NCI-H2227 (cell line): ENCODE measurements around the gene PCP2.
A peak's percentile ranks its signal among the peaks of the same experiment; 100 is the strongest.

ENCODE experiments used
- DNase-seq: peaks from one replicate; lab custom pipeline; 2025; ENCODE audit not compliant: unreplicated experiment; lab: John Stamatoyannopoulos, UW

The PCP2 gene

DNA sequence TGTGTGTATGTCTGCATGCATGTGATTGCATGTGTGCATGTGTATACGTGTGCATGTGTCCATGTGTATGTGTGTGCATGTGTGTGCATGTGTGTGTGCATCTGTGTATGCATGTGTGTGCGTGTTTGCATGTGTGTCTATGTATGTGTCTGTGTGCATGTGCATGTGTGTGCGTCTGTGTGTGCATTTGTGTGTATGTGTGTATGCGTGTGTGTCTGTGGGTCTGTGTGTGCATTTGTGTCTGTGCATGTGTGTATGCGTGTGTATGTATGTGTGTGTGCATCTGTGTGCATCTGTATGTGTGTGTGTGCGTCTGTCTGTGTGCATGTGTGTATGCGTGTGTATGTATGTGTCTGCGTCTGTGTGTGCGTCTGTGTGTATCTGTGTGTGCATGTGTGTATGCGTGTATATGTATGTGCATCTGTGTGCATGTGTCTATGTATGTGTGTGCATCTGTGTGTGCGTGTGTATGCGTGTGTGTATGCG is 6.4 kb upstream of the PCP2 start:
- DNase-seq, result no peak

GRCh38 chr19:7638802-7639465 is 5.4 kb upstream of the PCP2 start:
- no peak for DNase-seq

DNA sequence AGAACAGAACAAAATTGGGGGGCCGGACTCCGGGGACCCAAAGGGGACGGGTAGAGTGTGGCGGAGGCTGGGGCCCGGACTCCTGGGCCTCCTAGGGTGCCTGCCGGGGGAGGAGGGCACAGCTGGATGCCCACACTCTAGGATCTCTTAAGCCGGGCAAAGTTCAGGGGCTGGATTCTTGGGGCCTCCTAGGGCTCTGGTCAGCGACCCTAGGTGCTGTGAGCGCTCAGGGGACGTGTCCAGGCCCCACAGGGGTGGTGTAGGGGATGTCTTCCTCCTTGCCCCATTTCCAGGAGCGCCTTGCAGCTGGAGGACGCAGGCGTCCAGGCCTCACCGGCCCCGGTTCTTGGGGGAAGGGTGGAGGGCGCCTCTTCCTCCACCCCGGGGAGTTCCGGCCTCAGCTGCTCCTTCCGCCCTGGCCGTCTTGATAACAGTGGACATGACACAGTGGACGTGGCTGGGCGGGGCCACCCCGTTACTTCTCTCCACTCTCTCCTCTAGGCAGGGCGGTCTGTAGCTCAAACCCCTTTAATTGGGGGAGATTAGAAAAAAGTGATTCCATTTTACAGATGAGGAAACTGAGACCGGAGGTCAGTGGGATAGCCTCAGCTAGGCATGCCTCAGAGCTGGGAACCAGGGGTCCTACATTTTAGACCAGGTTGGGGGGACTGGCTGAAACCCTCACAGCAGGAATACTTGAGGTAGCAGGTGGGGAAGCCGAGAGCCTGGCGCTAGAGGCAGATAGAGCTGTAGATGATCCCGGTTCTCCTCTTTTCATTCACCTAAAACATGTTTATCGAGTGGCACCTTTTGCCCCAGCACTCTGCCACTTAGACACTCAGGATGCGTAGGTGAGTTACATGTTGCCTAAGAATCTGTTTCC is 4.1 kb upstream of the PCP2 start:
- peak; percentile 18 for DNase-seq

- DNase-seq, result peak; percentile 87
Measured at GRCh38 chr19:7636691-7637373, 3.3 kb upstream of the PCP2 start, which contains the start of gene STXBP2. Gene STXBP2 (plus strand): TSS chr19:7637110. CDS start chr19:7637150, 40 bp downstream.

DNA sequence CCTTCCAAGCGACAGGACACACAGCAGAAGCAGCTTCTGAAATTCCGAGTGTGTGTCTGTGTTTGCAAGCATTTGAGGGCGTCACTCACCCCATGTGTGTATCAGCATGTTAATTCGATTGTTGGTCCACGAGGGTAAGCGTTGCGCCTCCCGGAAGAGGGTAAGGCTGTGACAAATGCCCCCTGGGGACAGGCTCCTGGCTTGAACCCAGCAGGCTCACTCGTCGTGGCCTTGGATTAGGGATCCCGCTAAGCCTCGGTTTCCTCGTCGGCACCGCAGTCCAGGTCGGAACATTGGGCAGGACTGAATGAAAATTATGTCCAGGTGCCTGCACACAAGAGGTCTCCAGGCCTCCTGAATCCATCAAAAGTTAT is 2.8 kb upstream of the PCP2 start:
- no peak for DNase-seq

DNA sequence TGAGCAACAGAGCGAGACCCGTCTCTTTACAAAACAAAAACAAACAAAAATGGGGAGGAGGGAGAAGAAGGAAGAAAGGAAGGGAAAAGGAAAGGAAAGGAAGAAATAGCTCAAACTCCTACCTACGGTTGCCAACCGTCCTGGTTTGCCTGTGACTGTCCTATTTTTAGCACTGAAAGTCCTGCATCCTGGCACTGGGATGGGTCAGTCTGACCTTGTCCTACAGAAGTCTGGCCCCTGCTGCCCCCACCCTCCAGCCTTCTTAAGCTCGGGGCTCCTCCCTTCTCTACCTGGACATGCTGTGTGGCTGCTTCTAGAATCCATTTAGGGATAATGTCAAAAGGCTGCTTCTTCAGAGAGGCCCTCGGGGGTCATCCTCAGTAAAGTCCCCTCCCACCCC is 2.2 kb upstream of the PCP2 start:
- no peak for DNase-seq

DNA sequence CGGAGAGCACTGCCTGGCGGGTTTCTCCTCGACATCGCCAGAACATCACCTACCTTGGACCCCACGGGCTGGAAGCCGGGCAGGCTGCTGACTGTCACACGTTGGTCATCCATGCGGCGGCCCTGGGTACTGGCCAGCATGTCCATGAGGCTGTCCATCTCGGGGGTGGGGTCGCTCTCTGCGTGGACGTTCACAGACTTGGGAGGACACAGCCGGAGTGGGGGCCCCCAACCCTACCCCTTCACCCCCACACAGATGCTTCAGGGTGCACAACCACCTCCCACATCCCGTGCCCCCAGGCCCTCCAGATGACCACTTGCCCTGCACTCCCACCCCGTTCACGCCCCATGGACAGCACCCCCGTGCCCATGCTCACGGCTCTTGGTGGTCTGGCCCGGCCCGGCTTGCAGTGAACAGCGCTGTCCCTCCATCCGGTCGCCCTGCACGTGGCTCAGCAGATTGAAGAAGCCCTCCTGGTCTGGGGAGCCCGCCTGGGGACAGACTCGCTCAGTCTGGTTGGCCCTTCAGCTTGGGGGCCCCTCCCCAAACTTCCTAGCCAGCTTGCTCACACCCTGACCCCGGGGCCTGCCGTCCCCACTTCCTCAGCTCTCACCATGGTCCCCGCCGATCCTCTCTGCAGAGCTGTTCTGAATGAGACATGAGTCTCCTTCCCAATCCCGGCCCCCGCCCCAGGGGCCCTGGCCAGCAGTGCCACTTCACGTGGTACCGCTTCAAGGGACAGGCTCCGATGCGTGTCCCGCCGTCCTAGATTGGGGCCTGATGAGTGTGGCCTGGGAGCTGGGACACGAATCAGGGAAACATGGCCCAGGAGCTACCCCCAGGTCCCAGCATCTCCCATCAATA is 947 bp downstream of the PCP2 start:
- DNase-seq, result no peak

GRCh38 chr19:7631577-7631976 is 1.9 kb downstream of the PCP2 start:
- DNase-seq, result no peak

DNA sequence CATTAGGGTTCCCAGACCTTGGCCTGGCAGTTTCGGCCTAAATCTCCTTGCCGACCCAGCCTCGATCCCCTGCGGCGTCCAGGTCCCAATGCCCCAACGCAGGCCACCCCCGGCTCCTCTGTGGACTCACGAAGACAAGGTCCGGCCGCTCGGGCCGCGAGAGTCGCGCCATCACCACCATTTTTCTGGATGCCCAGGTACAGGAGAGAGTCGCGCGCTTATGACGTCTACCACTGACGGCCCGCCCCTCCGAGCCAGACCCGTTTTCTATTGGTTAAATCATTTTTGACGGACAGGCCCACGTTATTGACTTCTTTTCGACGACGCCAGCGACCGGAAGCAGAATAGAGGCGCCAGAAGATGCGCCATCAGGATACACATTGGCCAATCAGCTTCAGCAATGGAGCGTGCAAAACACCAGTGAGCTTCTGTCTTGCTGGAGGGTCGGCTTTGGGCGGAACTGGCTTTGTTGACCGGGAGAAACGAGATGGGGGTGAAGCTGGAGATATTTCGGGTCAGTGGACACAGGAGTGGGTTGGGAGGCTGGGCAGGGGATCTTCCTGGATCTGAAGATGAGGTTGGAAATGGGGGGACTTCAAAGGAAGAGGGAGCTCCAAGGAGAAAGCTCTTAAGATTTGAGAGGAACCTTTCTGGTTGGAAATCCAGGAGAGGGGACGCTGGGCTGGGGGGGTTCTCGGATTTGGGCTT is 4.0 kb downstream of the PCP2 start, which contains the start of the genes PET100 and XAB2:
Gene PET100 (plus strand): TSS at position 447 of the 708 bp plus-strand sequence. CDS start 41 bp downstream, at position 488.
Gene XAB2 (minus strand): TSS at position 199 of the 708 bp plus-strand sequence. CDS start 18 bp downstream, at position 181.
- DNase-seq, result peak; percentile 96

GRCh38 chr19:7628589-7629311 is 4.8 kb downstream of the PCP2 start:
- no peak for DNase-seq

DNA sequence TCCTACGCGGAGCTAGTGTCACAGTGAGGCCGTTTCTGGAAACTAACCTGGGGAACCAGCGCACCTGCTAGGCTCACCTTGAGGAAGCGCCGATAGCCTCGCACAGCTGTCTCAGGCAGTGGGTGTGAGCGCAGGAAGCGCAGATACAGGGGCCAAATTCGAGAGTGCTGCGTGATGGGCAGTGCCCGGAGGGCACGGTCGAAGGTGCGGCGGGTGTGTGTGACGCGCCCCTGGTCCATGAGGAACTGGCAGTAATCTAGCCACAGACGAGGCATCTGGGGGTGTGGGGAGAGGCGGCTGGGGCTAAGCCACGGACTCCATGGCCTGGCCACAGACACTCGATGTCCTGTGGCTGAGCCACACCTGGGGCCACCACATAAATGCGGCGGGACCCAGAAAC is 6.4 kb downstream of the PCP2 start:
- no peak for DNase-seq

- no peak for DNase-seq
Measured at GRCh38 chr19:7625763-7626372, 7.7 kb downstream of the PCP2 start.

GRCh38 chr19:7624810-7625209 is 8.7 kb downstream of the PCP2 start:
- no peak for DNase-seq

GRCh38 chr19:7623725-7624603 is 9.6 kb downstream of the PCP2 start:
- no peak for DNase-seq

GRCh38 chr19:7622933-7623685 is 10.4 kb downstream of the PCP2 start:
- no peak for DNase-seq

GRCh38 chr19:7620442-7621412 is 12.8 kb downstream of the PCP2 start:
- DNase-seq, result no peak
